Natural killer cell (primary cell): ENCODE measurements around the gene CTNNA2. TPM values are rescaled to one million over a fixed set of nuclear protein-coding genes. Genes with fewer than 3 reads are reported as not detected.

Experiments used
- ATAC-seq, 3 donors: fragments of 150-1000 bp in 2 of 3; fragments of 200-7000 bp in 1 of 3; cut with Tn5 transposase; 1 replicate in 1 of 3; 2 replicates in 2 of 3; pipeline ENCODE4 v1.10.0; 2021; ENCODE audit warnings: mild to moderate bottlenecking in 2 of 3, moderate library complexity in 2 of 3
- DNase-seq, 2 donors: peaks; one replicate each; pipeline versions ENCODE4 v3.0.0 to v3.0.0-alpha.2; 2013 to 2021; ENCODE audit warnings: mixed read lengths in 1 of 2
- H3K27ac ChIP-seq: one replicate; pipeline ENCODE4 v1.5.1; 2013; ENCODE audit warnings: mild to moderate bottlenecking, low read length
- H3K27me3 ChIP-seq: one replicate; pipeline ENCODE4 v1.6.1; 2013; ENCODE audit warnings: low read length; ENCODE audit not compliant: control insufficient read depth, insufficient read depth
- H3K36me3 ChIP-seq: one replicate; pipeline ENCODE4 v1.6.1; 2013; ENCODE audit warnings: low read length; ENCODE audit not compliant: control insufficient read depth, insufficient read depth
- H3K4me1 ChIP-seq: one replicate; pipeline ENCODE4 v1.6.1; 2013; ENCODE audit warnings: low read length; ENCODE audit not compliant: control insufficient read depth, insufficient read depth
- H3K4me3 ChIP-seq: one replicate; pipeline ENCODE4 v1.5.1; 2013; ENCODE audit warnings: low read length
- H3K9me3 ChIP-seq: one replicate; pipeline ENCODE4 v1.6.1; 2013; ENCODE audit warnings: low read length; ENCODE audit not compliant: control insufficient read depth, insufficient read depth
- H3K27ac Mint-ChIP-seq, 2 donors: one replicate each; pipeline ENCODE4 v1.8.0; 2022; ENCODE audit warnings: mild to moderate bottlenecking in 2 of 2, mixed read lengths in 2 of 2, moderate library complexity in 1 of 2
- H3K27me3 Mint-ChIP-seq, 2 donors: one replicate each; pipeline ENCODE4 v1.8.0; 2022; ENCODE audit warnings: low read depth in 2 of 2, mixed read lengths in 2 of 2
- H3K36me3 Mint-ChIP-seq: one replicate; pipeline ENCODE4 v1.8.0; 2022; ENCODE audit warnings: mixed read lengths
- H3K4me1 Mint-ChIP-seq, 2 donors: one replicate each; pipeline ENCODE4 v1.8.0; 2022; ENCODE audit warnings: mixed read lengths in 2 of 2
- H3K4me3 Mint-ChIP-seq: one replicate; pipeline ENCODE4 v1.8.0; 2022; ENCODE audit warnings: mild to moderate bottlenecking, moderate library complexity, mixed read lengths
- H3K9me3 Mint-ChIP-seq, 2 donors: one replicate each; pipeline ENCODE4 v1.8.0; 2022; ENCODE audit warnings: mixed read lengths in 2 of 2
- WGBS: methylation state at CpG from one replicate; pipeline ENCODE4 v1.1.7; 2013; ENCODE audit warnings: missing lambda C conversion rate; ENCODE audit not compliant: insufficient coverage; 5-methylcytosine and 5-hydroxymethylcytosine counted together
- intact Hi-C: fragments of 100-400 bp; cut with micrococcal nuclease; formaldehyde crosslinking; loops from one replicate; pipeline ENCODE4 v1.14.2; 2022
- total RNA-seq, 4 donors: library from RNA; stranded (reverse); fragments of 120-200 nt in 1 of 4; gene quantifications; one replicate each; pipeline versions ENCODE4 v1.2.3 to v1.2.4, GENCODE V29; 2013 to 2022
- TF ChIP-seq, protein P1 (sequence below): fragments of 200-600 bp; IDR thresholded peaks from one replicate; pipeline ENCODE4 v1.8.0; 2022; ENCODE audit warnings: antibody characterized with exemption

CTNNA2 gene
- total RNA-seq, 3 donors from 2014 or later (not counting 1 experiment from before 2014, with no cell fraction given), result not detected

DNA sequence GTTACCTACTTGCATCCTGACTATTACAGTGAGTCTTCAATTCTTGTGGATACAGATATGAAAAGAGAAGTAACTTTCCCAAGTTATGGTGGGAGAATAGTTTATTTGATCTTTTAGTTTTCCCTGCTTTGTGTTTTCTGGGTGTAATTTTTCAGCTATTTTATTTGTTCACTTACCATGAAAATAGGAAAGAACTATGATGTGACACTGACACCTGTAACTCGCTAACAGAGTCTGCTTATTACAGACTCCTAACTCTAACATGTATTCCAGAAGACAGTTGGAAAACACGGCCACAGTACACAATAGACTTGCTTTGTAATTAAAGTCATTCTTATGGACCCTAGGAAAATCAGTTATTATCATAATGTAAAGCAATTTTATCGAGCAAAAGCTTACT is 468.5 kb downstream of the CTNNA2 start:
- Mint-ChIP-seq H3K27ac (no peak overlapping the region), H3K4me1 (no peaks in the 10 kb centered on the region)

DNA sequence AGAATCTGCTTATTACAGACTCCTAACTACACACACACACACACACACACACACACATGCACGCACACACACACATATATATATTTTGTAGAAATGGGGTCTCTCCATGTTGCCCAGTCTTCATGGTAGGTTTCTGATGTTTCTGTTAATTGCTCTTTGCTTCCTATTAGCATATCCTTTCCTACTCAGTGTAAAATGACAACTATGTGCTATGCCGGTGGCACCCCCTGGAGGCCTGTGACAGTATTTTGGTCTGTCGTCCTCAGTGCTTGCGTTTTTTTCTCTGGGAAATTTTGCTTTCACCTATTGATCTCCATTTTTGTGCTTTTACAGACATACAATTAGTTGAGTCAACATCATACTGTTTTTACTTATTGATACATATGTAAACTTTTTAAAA is 469.6 kb downstream of the CTNNA2 start:
- no peaks in the 10 kb centered on the region for H3K36me3 Mint-ChIP-seq
- Histone ChIP-seq H3K9me3 (peaks cover 4% of the 10 kb centered on the region), H3K4me3 (no peak overlapping the region), H3K27ac (no peak overlapping the region), H3K27me3 (no peaks in the 10 kb centered on the region), H3K4me1 (no peaks in the 10 kb centered on the region), H3K36me3 (no peaks in the 10 kb centered on the region)
- peaks cover 3 to 11% of the 10 kb centered on the region in 2 donors for H3K9me3 Mint-ChIP-seq
- ATAC-seq, result no peak
- no peak overlapping the region for H3K27ac Mint-ChIP-seq
- TF ChIP-seq, protein P1, sequence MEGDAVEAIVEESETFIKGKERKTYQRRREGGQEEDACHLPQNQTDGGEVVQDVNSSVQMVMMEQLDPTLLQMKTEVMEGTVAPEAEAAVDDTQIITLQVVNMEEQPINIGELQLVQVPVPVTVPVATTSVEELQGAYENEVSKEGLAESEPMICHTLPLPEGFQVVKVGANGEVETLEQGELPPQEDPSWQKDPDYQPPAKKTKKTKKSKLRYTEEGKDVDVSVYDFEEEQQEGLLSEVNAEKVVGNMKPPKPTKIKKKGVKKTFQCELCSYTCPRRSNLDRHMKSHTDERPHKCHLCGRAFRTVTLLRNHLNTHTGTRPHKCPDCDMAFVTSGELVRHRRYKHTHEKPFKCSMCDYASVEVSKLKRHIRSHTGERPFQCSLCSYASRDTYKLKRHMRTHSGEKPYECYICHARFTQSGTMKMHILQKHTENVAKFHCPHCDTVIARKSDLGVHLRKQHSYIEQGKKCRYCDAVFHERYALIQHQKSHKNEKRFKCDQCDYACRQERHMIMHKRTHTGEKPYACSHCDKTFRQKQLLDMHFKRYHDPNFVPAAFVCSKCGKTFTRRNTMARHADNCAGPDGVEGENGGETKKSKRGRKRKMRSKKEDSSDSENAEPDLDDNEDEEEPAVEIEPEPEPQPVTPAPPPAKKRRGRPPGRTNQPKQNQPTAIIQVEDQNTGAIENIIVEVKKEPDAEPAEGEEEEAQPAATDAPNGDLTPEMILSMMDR, result no peak
- H3K4me3 Mint-ChIP-seq, result no peak overlapping the region
- H3K4me1 Mint-ChIP-seq, result no peaks in the 10 kb centered on the region
- no peak for DNase-seq
- 73% methylated on average over 3 of the region's 4 CpGs for WGBS
- intact Hi-C loops, result no loop called here
- H3K27me3 Mint-ChIP-seq, result no peaks in the 10 kb centered on the region

More for the DNA sequence above, 468.5 kb downstream of the CTNNA2 start:
- H3K9me3 Mint-ChIP-seq, result peaks cover 3 to 9% of the 10 kb centered on the region in 2 donors
- H3K4me3 Mint-ChIP-seq, result no peak overlapping the region
- Histone ChIP-seq H3K27me3 (no peaks in the 10 kb centered on the region), H3K4me3 (no peak overlapping the region), H3K36me3 (no peaks in the 10 kb centered on the region), H3K9me3 (no peaks in the 10 kb centered on the region), H3K27ac (no peak overlapping the region), H3K4me1 (no peaks in the 10 kb centered on the region)
- DNase-seq, result no peak
- WGBS, result 83% methylated on average over 1 of the region's 3 CpGs
- no peaks in the 10 kb centered on the region for H3K27me3 Mint-ChIP-seq
- intact Hi-C loops, result no loop called here
- ATAC-seq, result no peak
- TF ChIP-seq, protein P1, result no peak
- H3K36me3 Mint-ChIP-seq, result no peaks in the 10 kb centered on the region

DNA sequence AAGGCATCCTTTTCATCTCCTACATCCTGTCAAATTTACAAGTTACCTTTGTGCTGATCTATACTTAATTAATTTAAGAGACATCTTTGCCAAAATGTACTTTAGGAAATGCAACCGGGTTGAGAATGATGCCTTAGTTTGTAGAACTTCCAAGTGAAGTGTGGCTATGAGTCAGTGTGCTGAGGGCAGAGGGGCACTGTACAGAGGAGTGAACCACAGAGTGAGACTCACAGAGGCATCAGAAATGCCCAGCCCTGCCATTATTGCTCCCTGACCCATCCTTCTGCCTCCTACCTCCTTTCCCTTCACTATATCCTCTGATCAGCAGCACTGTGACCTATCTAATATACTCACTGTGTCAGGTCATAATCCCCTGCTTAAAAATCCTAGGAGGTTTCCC is 471.6 kb downstream of the CTNNA2 start:
- no peaks in the 10 kb centered on the region for H3K27me3 ChIP-seq
- H3K27ac ChIP-seq, result no peak overlapping the region
- H3K4me1 ChIP-seq, result no peaks in the 10 kb centered on the region
- no peaks in the 10 kb centered on the region for H3K36me3 ChIP-seq
- intact Hi-C loops, result no loop called here
- Mint-ChIP-seq H3K9me3 (peaks cover 3 to 11% of the 10 kb centered on the region in 2 donors), H3K27ac (no peak overlapping the region), H3K4me1 (no peaks in the 10 kb centered on the region), H3K27me3 (no peaks in the 10 kb centered on the region), H3K36me3 (no peaks in the 10 kb centered on the region), H3K4me3 (no peak overlapping the region)
- TF ChIP-seq, protein P1, result no peak
- peaks cover 4% of the 10 kb centered on the region for H3K9me3 ChIP-seq
- 100% methylated on average over 1 of the region's 1 CpG for WGBS
- ATAC-seq (no peak), DNase-seq (no peak)
- H3K4me3 ChIP-seq, result no peak overlapping the region

DNA sequence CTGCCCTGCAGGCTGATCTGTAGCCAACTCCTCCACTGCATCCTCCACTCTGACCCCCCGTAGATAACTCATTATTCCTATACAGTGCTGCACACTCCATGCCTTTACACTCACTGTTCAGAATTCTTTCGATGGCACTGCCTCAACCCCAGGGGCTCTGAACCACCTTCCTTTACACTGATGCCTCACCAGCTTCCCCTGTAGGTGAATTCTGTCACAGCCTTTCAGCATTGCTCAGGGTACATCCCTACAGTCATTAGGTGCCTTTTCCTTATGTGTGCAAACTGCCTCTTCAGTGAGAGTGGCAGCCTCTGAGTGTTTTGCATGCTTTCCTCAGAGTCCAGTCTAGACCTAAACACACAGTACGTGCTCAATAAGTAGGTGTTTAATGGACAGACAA is 472.3 kb downstream of the CTNNA2 start:
- Mint-ChIP-seq H3K27ac (no peak overlapping the region), H3K36me3 (no peaks in the 10 kb centered on the region), H3K4me3 (no peak overlapping the region), H3K4me1 (no peaks in the 10 kb centered on the region), H3K27me3 (no peaks in the 10 kb centered on the region), H3K9me3 (peaks cover 6 to 11% of the 10 kb centered on the region in 2 donors)
- intact Hi-C loops, result no loop called here
- H3K36me3 ChIP-seq, result no peaks in the 10 kb centered on the region
- H3K27ac ChIP-seq, result no peak overlapping the region
- H3K4me3 ChIP-seq, result no peak overlapping the region
- no peak for ATAC-seq
- H3K9me3 ChIP-seq, result peaks cover 4% of the 10 kb centered on the region
- DNase-seq, result no peak
- 93% methylated on average over 2 of the region's 3 CpGs for WGBS
- H3K27me3 ChIP-seq, result no peaks in the 10 kb centered on the region
- no peaks in the 10 kb centered on the region for H3K4me1 ChIP-seq
- TF ChIP-seq, protein P1, result no peak
